HG03139 (cell line): Measurements from ENCODE around the gene MRPS5.
"Not testable (repeated sequence)": the region's sequence is repeated elsewhere in the genome, so short reads cannot be mapped to it uniquely, and the experiment has no call there.

ENCODE experiments used
- ATAC-seq: cut with Tn5 transposase; IDR thresholded peaks from one replicate; pipeline ENCODE4 v1.9.1; 2021; ENCODE audit not compliant: unreplicated experiment

Gene MRPS5

DNA sequence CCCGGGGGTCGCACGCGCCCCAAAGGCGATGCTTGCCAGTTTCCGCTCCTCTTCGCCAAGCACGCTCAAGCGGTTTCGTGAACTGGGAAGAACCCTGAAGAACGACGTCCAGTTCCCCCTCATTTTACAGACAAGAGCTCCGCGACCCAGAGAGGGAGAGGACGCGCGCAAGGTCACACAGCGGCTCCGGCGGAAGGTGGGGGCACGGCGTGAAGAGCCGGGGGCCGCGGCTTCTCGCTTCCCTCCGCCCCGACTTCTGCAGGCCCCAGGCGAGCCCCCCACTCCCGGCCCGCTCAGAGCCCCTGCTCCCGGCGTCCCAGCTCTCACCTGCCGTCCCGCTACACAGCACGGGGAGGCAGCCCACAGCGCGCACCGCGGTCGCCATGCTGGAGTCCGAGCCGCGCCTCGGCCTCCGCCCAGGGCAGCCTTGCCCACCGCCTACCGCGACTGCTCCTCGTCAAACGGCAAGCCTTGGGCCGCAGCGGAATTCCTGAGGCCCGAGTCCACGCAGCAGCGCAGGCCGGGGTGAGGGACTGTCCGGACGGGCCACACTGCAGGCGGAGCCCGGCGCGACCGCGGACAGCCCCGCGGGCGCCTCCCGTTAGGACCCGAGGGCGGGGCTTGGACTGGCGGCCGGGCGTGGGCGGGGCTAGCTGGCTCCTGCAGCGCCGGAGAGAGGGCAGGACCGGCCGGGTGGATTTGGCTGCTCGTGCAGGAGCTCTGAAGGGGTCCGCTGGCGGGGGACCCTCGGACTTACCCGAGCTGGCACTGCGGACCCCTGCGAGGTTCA, at the start of gene MRPS5:
Gene MRPS5, minus strand, starts transcription at position 402 of the 790 bp plus-strand sequence. Its CDS starts 17 bp downstream, at position 385.
- ATAC-seq, result peak; percentile 94

DNA sequence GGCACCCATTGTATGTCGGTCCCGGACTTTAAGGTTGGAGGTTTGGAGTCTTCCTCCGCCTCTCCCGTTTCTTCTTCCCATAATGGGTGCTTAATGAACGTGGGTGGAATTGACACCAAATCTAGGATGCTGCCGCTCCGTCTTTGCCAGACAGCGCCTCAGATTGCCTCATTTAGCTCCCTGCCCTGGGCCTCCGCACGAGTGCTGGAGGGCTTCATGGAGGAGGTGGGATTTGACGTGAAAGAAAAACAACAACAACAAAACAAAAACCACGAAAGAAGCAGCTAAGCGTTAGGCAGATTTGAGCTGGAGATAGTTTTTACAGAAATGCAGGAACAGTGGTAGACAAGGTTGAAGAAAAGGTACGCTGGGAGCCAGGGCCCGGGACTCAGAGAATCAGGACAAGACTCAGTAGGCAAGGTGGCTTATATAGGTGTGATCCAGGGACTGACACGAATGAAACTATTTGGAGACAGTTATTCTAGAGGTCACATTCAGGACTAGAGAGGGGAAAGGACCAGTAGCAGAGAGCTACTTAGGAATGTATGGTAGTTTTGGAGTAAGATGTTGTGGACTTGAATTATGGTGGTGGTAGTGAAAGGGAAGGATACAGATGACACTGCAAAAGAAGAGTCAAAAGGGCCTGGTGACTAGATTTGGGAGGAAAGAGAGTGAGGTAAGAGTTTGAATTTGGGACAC, 44.6 kb upstream of the MRPS5 start:
- ATAC-seq, result no peak

DNA sequence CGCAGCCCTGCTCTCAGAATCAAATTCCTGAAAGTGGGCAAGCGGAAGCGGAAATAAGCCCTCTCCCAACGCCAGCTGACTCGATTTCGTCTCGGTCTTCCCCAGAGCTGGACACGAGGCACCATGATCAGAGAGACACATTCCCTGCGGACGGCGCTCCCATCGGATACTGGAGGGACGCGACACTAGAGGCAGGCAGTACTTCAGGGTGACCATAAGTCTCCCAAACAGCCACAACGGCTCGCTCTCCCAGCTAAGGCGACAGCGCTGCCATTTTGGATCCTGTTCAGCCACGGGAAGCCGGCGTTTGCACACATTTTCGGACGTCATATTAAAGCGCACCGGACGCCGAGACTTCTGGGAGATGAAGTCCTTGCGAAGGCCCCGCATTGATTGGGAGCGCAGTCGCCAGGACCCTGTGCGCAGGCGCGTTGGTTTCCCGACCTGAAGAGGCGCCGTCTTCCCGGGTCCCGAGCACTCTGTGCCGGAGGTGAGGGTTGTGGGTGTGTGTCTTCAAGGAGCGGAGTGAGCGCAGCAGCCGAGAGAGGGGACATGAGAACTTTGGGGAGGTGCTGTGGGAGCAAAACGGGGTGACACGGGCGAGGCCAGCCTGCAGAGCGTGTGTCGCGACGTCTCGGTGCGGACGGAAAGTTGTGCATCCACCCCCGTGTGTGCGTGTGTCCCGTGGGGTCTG, 43.9 kb upstream of the MRPS5 start, which contains the start of gene ZNF2:
Gene ZNF2, plus strand, starts transcription at position 439 of the 694 bp plus-strand sequence. CDS start 10,418 bp downstream, outside the sequence.
- ATAC-seq, result peak; percentile 92

DNA sequence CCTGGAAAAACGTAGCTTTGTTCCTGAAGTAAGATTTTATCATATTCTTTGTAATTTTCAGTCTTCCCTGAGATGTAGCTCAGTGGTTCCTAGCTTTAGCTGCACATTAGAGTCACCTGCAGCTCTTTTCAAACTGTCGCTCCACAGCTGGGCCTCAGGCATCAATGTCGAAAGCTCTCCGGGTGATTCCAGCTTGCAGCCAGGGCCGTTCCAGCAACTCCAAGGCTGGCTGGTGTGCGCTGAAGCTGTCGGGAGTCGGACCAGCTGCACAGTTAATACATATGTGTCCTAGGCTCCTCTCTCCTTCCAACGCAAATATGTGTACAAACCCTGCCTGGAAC, 43.4 kb upstream of the MRPS5 start:
- ATAC-seq, result peak; percentile 4

- peak; percentile 88 for ATAC-seq
These were observed 38.3 kb upstream of the MRPS5 start, which contains the start of gene ZNF514 for GRCh38 chr2:95159690-95160449. TSS of gene ZNF514 (minus strand) at chr2:95159848. CDS start at chr2:95153253, 6,595 bp downstream.

DNA sequence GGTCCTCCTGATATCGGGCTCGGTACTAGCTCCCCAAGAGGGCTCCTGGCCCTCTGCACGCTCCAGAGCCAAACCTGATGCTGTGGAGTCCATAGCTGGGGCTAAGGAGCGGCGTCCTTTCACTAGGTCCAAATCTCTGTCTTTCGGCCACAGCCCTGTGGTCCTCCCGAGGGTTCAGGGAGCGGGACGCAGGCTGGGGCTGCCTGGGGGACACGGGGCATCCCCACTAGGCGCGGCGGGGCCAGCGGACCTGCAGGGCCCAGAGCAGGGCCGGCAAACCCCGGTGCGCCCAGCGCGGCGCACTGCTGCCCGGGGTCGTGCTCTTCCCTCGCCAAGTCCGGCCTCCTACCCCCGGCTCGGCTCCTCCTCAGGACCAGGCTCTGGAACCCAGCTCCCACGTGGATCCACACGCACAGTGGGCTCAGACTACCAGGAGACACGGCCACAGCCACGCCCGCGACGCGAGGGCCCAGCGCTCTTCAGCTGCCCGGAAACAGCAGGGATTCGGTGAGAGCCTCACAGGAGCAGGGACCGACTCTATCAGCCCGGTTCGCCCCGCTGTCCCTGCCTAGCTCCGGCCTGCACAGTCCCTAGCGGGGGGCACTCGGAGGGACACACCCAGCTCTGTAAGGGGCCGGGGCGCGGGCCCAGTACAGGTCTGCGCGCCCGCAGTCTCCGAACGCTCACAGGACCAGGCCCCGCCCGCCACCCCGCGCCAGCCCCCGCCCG, 37.4 kb upstream of the MRPS5 start:
- peak; percentile 38 for ATAC-seq

DNA sequence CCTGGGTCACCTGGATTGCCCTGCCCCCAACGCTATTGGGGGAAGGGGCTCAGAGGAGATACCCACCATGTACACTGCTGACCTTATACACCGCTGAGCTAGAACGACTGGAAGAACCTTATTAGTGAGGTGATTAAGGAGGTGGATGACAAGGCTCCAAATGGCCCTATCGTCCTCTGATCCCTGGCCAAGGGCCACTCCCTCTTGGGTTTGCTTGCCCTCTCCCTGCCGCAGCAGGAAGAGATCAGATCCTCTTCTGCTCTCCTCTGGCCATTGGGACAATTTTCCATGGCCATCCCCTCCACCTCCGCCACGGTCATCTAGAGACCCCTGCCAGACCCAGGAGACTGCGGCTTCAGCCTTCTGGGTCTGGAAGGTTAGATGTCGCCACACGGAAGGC, 36.8 kb upstream of the MRPS5 start:
- ATAC-seq, result no peak

- ATAC-seq, result no peak
These were observed 27.9 kb upstream of the MRPS5 start for GRCh38 chr2:95149397-95149984.

DNA sequence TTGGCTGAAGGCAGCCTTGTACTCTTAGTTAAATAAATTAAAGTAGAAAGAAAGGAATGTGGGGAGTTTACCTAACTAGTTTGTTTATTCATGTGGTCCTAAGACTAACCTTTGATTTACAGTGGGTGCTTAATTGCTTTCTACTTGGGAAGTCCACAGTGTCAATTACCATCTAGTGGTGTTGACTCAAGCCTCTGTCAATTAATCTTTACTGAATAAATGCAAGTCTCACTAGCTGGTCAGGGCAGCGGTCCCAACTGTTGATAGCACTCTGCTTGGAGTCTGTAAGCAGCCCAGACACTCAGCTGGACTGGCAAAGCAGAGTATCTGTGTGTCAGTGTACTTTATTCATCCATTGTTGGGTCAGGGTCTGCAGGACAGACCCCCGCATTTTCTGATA, 22.2 kb upstream of the MRPS5 start:
- no peak for ATAC-seq

- no peak for ATAC-seq
These were observed 17.1 kb upstream of the MRPS5 start for GRCh38 chr2:95138702-95139101.

- ATAC-seq, result peak; percentile 10
These were observed 566 bp upstream of the MRPS5 start for GRCh38 chr2:95122197-95122551.

- ATAC-seq, result no peak
These were observed 558 bp downstream of the MRPS5 start for GRCh38 chr2:95121093-95121406.

DNA sequence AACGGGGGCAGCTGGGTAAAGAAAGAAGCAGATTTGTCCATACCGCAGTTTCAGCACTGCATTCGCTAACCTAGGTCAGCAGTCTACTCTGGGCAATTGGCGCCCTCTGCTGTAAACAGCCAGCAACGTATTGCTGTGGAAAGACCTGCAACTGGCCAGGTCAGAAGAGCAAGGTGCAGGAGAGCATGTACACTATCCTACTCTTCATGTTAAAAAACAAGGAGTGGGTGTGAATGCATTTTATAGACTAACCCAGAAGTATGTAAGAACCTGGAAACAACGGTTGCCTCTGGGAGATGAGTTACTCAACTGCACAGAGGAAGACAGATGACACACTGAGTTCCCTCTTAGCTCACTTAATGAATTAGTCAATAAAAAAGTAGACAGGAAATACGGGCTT, 6.2 kb downstream of the MRPS5 start:
- peak; percentile 92 for ATAC-seq

DNA sequence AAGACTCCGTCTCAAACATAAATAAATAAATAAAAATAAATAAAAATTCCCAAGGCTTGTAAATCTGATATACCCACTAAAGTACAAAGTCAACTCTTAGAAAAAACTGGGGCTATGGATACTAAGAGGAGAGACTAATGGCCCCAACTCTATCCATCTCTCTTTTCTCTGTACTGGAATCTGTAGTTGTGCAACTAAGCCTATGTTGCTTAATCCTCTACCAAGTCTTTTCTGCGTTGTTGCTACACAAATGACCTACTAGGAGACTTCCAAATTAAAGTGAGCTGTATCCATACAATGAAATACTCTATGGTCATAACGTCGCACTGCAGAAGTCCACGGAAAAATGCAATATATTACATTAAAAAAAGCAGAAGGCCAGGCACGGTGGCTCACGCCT, 8.1 kb downstream of the MRPS5 start:
- no peak for ATAC-seq

DNA sequence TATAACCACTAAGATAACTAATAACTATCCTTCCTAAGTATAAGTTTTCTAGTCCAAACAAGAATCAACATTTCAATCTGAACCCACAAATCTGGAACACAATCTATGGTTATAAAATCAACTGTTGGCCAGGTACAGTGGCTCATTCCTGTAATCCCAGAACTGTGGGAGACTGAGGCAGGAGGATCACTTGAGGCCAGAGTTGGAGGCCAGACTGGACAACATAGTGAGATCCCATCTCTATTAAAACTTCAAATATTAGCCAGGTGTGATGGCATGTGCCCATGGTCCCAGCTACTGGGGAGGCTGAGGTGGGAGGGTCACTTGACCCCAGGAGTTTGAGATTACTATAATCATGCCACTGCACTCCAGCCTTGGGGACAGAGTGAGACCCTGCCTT, 11.2 kb downstream of the MRPS5 start:
- ATAC-seq, result no peak

- no peak for ATAC-seq
These were observed 12.3 kb downstream of the MRPS5 start for GRCh38 chr2:95109260-95109659.

DNA sequence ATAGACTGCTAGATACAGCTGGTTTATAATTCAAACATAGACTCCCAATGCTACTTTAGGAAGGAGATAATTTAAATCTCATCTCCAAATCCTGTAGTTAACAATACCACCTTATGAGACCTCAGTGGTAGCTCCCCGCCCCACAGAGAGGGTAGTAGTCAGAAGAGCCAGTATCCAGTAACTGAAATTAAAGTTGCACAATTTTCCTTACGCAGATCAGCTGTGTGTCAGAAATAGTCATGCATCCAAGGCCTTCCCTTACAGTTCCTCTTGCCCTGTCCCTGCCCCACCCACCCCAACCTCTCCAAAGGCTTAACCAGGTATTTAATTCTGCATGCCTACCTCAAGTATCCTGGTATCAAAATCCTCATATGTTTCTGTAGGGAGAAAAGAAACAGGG, 15.5 kb downstream of the MRPS5 start:
- ATAC-seq, result no peak

DNA sequence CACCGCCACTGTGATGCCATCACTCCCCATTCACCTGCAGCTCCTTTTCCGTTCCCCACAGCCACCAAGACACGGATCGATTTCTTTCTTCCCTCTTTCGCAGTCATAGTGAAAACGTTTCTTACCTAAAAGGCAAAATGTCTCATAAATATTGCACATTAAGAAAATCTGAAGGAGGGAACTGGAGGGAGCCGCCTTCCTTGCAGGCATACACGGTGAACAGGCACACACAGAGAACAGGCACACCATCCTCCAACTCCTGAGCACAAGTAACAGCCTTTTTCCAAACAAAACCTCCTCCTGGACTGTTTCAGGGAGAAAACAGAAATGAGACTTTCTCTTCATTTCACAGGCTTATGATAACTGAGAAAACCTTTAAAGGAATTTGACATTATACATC, 17.0 kb downstream of the MRPS5 start:
- ATAC-seq, result no peak

DNA sequence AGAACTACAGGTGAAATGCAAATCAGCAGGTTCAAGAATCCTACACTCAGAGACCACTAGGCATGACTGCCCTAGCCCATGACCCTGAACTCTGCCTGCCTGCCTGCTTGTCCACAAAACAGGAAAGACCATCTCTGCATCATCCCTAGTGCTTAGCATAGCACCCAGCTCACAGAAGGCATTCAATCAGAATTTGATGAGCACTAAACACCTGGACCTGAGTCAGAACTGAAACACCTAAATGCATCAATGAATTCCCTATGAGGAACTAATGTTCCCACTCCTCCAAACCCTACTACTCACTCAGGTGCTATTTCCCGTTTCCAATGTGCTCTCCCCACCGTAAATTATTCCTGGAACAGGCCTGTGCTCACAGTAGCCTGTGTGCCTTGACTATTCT, 21.7 kb downstream of the MRPS5 start:
- no peak for ATAC-seq

DNA sequence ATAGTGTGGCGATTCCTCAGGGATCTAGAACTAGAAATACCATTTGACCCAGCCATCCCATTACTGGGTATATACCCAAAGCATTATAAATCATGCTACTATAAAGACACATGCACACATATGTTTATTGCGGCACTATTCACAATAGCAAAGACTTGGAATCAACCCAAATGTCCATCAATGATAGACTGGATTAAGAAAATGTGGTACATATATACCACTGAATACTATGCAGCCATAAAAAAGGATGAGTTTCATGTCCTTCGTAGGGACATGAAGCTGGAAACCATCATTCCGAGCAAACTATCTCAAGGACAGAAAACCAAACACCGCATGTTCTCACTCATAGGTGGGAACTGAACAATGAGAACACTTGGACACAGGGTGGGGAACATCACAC, 23.3 kb downstream of the MRPS5 start:
- not testable (repeated sequence) for ATAC-seq
